Ramos (cell line): ENCODE results near the gene NFYC.
"Not testable (repeated sequence)": the region's sequence is repeated elsewhere in the genome, so short reads cannot be mapped to it uniquely, and the experiment has no call there.

Experiments used
- in situ Hi-C: fragments of 300-500 bp; cut with MboI; formaldehyde crosslinking; loops from one replicate; pipeline ENCODE4 v1.14.3; 2022; ENCODE audit warnings: low sequenced_read_pairs; ENCODE audit not compliant: unreplicated experiment

NFYC gene

GRCh38 chr1:40664791-40665190 is 26.7 kb upstream of the NFYC start:
- in situ Hi-C loops, result no loop called here

DNA sequence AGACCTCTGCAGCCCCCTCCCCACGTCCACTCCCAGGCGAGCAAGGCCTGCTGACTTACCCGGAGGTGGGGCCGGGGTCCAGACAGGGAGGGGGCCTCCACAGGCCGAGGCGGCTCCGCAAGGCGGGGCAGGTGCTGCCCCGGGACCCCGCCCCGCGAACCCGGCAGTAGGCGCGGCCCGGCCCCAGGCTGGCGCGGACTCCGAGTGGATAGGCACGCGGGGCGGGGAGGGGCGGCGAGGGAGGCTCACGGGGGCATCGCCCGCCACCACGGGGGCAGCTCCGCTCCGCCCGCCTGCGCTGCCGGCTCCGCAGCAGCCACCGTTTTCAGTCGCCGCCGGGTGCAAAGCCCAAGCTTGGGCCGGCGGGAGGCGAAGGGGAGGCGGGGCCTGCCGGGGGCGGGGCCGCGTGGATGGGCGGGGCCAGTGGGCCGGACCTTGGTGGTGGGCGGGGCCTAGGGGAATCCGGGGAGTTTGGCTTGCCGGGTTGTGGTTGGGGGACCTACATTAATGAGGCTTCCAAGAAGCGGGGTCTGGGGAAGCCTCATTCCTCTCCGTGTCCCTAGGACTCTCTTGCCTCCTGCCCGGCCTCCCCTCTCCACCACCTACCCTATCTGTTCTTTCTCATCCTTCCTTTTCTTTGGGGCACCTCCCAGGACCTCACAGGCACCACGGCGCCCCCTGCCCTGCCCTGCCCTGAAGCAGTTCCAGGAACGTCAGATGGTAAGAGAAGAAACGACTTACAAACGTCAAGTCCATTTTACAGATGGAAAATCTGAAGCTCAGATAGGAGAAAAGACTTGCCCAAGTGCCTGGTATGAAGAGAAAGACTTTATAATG is 26.0 kb upstream of the NFYC start, which contains the start of gene RIMS3:
RIMS3 (minus strand) TSS at position 348 of the 837 bp plus-strand sequence. CDS start 23,757 bp downstream, outside the sequence.
- in situ Hi-C loops, result no loop called here

DNA sequence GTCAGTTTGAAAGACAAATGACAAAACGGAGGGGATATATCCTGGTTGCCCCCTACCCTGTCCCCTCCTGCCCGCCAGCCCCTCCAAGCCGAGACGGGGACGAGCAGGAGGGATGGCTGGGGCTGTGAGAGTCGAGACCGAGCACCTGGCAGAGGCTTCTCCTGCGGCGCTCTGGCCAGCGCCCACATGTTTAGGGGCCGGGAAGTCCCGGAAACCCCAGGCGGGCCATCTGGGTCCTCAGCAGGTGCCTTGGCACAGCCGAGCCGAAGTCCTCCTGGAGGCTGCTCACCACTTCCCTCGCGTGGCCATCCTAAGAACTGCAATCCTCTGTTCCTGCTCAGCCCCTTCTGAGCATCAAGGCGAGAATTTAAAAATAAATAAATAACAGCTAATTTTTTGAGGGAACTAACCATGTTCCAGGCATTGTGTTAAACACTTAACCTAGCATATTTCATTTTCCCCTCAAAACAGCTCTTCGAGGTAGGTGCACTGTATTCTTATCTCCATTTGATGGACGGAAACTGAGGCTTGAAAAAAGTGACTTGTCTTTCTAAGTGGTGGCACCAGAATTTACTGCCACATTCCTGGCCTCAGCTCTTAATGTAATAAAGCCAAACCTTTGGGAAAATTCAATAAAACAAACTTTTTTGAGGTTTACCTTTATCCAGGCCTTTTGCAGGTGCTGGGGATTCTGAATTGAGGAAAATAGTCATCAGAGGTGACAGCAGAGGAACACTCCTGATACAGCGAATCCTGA is 22.6 kb upstream of the NFYC start:
- in situ Hi-C loops, result no loop called here

GRCh38 chr1:40673452-40673851 is 18.1 kb upstream of the NFYC start:
- in situ Hi-C loops, result no loop called here

DNA sequence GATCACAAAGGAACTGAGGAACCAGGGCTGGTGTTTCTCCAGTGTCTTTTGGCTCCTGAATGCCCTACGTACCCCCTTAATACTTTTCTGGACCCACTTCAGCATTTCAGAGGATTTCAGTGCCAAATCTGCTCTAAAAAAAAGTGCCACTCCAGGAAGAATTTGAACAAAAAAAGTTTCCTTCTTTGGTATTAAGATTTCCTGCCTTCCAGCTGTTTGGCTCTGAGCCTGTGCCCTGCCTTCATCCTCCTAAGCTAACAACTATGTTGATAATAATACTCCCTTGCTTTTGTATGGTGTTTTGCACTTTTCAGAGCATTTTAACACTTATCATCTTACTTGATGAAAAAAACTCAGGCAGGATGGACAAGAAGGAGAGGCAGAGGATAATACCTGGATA is 15.0 kb upstream of the NFYC start:
- in situ Hi-C loops, result no loop called here

DNA sequence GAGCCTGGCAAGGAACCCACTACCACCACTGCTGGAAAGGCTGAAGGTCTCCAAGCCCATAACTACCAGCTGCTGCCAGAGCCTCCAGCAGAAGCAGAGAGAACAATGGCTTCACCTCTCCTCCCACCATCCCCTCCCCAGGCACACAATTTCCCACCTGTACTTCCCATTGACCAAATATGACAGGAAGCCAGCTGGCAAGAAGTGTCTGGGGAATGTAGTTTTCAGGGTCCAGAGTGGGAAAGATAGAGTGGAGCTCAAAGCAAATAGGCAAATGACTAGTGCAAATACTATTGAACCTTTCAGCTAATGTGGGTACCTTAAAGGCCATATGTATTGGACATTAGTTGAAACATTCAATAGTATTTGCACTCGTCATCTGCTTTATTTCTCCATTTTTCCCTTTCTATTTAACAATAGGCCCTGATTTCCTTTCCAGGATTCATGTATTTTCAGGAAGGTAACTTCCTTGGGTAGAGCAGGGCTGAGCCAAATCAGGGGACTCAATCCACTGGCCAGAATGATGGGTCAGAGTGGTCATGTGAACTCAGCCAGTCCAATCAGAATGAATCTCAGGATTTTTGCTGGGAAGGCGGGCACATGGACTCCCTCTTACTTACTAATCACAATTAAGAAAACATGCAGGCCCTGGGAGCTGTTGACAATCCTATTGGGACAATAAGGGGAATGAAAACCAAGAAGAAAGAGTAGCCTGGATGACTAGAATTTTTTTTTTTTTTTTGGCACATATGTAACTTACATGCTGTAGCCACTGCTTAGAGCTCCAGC is 12.1 kb upstream of the NFYC start:
- in situ Hi-C loops, result no loop called here

- in situ Hi-C loops, result no loop called here
Observed at GRCh38 chr1:40684669-40685068, 6.8 kb upstream of the NFYC start.

GRCh38 chr1:40687059-40687458 is 4.4 kb upstream of the NFYC start:
- in situ Hi-C loops, result no loop called here

GRCh38 chr1:40687661-40688060 is 3.8 kb upstream of the NFYC start:
- in situ Hi-C loops, result no loop called here

GRCh38 chr1:40689737-40690136 is 1.8 kb upstream of the NFYC start:
- in situ Hi-C loops, result no loop called here

- in situ Hi-C loops, result no loop called here
Observed at GRCh38 chr1:40690771-40691537, 550 bp upstream of the NFYC start.

GRCh38 chr1:40692429-40692895 is 958 bp downstream of the NFYC start:
- in situ Hi-C loops, result no loop called here

DNA sequence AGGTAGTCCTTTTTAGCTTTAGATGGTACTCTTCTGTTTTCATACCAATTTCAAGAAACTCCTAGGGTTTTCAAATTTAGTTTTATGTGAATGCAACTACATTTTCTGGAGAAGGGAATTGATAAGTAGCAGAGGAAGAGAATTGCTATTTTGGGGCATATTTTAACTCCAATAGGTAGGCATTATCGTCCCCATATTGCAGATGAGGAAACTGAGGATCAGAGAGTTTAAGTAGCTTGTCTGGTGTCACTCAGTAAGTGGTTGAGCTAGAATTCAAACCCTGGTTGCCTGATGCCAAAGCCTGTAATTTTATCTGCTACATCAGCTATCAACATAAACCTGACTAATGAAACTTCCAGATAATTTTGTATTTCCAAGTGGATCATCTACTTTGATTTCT is 1.9 kb downstream of the NFYC start:
- in situ Hi-C loops, result no loop called here

- in situ Hi-C loops, result no loop called here
Observed at GRCh38 chr1:40694353-40694874, 2.9 kb downstream of the NFYC start.

- in situ Hi-C loops, result no loop called here
Observed at GRCh38 chr1:40696294-40696693, 4.8 kb downstream of the NFYC start.

GRCh38 chr1:40697436-40697835 is 5.9 kb downstream of the NFYC start:
- in situ Hi-C loops, result no loop called here

DNA sequence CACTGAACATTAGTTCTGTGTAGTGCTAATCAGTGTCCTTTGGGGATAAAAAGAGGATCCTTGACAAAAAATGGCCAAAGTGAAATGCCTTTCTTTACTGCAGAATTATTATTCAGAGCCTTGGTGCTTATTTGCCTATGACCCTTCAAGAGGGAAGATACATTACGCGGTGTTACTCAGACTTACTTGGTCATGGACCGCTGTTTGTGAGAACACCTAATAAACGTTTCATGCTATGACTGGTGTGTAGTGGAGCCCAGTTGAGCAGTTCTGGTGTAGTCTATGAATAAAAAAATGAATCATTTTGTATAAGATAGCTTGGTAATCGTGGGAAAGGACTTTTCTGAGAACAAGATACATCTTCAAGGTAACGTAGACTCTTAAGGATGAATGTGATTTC is 8.3 kb downstream of the NFYC start:
- in situ Hi-C loops, result no loop called here

DNA sequence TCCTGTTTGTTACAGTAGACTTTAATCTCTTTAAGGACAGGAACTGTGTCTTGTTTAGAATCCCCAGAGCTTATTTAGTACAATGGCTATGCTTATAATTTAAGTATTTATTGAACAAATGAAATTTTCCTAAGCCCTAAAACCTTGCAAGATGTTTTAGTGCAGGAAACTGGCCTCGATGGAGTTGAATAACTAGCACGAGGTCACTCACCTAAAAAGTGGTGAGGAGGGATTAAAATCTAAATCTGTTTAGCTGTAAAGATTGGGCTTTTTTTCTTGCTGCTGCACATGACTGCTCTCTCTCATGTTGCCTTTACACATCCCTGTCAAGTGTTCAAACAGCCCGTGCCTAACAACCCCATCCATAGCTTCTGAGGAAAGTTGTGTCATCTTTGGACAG is 10.2 kb downstream of the NFYC start:
- in situ Hi-C loops, result no loop called here

DNA sequence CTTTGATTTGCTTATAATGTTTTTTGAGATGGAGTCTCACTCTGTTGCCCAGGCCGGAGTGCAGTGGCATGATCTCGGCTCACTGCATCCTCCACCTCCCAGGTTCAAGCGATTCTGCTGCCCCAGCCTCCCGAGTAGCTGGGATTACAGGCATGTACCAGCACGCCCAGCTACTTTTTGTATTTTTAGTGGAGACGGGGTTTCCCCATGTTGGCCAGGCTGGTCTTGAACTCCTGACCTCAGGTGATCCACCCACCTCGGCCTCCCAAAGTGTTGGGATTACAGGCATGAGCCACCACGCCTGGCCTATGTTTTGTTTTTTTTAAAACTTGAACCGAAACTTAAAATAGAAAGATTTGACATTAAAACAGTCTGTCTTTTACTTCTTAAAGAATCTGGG is 11.3 kb downstream of the NFYC start:
- in situ Hi-C loops, result not testable (repeated sequence)

DNA sequence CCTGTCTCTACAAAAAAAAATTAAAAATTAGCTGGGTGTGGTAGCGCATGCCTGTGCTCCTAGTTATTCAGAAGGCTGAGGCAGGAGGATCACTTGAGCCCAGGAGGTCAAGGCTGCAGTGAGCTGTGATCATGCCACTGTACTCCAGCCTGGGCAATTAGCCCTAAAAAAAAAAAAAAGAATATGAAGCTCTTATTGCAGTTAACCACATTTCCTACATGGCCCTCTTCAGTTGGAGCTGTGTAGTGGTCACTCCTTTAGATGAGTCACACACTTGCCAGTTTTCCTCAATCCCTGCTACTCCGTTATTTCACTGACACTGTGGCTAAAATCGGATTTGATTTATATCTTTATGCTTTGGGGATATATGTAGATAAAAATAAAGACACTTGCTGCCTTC is 11.8 kb downstream of the NFYC start:
- in situ Hi-C loops, result no loop called here
